GM23338 (cell line): Measurements from ENCODE around the gene MLXIPL. TPM values are rescaled to one million over a fixed set of nuclear protein-coding genes. Genes with fewer than 3 reads are reported as not detected.

ENCODE experiments used
- ETS1 ChIP-seq: IDR thresholded peaks from 2 replicates; pipeline ENCODE4 v1.6.1; 2016; ENCODE audit warnings: antibody characterized with exemption
- NANOG ChIP-seq: IDR thresholded peaks from 2 replicates; pipeline ENCODE4 v1.6.1; 2016; ENCODE audit warnings: antibody characterized with exemption, borderline replicate concordance
- REST ChIP-seq: IDR thresholded peaks from one replicate; pipeline ENCODE4 v1.6.1; 2018; ENCODE audit warnings: antibody characterized with exemption; ENCODE audit not compliant: unreplicated experiment
- STAT1 ChIP-seq: IDR thresholded peaks from one replicate; pipeline ENCODE4 v1.6.1; 2016; ENCODE audit warnings: antibody characterized with exemption; ENCODE audit not compliant: unreplicated experiment
- ZNF462 ChIP-seq: fragments of 250-450 bp; sonication (Bioruptor Pico); IDR thresholded peaks from 2 replicates; pipeline ENCODE4 v1.5.0; 2020; ENCODE audit warnings: mild to moderate bottlenecking, moderate library complexity
- polyA plus RNA-seq: library from polyadenylated mRNA; unstranded; fragments of >200 nt; fragmentation: Nextera tagmentation; extraction: Ambion mirVana; gene quantifications from 2 replicates; pipeline ENCODE4 v1.2.1, GENCODE V29; 2016
- total RNA-seq: library from RNA; depleted of rRNA; stranded (reverse); fragments of >200 nt; shearing (Covaris generic); gene quantifications from 2 replicates; pipeline ENCODE4 v1.2.3, GENCODE V29; 2014

MLXIPL gene
- total and polyA plus RNA-seq, 2 experiments from 2014 or later = 13.7 to 25.7 TPM

GRCh38 chr7:73570521-73570920 lies 53.8 kb downstream of the MLXIPL start (continued):
- no peak for TF ChIP-seq ZNF462 (CRISPR knock-in tag)
- TF ChIP-seq NANOG = no peak
- no peak for TF ChIP-seq ETS1
- no peak for TF ChIP-seq STAT1
- no peak for TF ChIP-seq REST
